ENCODE measurements around the gene ZNF438.
"Not testable (repeated sequence)": the region's sequence is repeated elsewhere in the genome, so short reads cannot be mapped to it uniquely, and the experiment has no call there.

Gene ZNF438, protein sequence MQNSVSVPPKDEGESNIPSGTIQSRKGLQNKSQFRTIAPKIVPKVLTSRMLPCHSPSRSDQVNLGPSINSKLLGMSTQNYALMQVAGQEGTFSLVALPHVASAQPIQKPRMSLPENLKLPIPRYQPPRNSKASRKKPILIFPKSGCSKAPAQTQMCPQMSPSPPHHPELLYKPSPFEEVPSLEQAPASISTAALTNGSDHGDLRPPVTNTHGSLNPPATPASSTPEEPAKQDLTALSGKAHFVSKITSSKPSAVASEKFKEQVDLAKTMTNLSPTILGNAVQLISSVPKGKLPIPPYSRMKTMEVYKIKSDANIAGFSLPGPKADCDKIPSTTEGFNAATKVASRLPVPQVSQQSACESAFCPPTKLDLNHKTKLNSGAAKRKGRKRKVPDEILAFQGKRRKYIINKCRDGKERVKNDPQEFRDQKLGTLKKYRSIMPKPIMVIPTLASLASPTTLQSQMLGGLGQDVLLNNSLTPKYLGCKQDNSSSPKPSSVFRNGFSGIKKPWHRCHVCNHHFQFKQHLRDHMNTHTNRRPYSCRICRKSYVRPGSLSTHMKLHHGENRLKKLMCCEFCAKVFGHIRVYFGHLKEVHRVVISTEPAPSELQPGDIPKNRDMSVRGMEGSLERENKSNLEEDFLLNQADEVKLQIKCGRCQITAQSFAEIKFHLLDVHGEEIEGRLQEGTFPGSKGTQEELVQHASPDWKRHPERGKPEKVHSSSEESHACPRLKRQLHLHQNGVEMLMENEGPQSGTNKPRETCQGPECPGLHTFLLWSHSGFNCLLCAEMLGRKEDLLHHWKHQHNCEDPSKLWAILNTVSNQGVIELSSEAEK

DNA sequence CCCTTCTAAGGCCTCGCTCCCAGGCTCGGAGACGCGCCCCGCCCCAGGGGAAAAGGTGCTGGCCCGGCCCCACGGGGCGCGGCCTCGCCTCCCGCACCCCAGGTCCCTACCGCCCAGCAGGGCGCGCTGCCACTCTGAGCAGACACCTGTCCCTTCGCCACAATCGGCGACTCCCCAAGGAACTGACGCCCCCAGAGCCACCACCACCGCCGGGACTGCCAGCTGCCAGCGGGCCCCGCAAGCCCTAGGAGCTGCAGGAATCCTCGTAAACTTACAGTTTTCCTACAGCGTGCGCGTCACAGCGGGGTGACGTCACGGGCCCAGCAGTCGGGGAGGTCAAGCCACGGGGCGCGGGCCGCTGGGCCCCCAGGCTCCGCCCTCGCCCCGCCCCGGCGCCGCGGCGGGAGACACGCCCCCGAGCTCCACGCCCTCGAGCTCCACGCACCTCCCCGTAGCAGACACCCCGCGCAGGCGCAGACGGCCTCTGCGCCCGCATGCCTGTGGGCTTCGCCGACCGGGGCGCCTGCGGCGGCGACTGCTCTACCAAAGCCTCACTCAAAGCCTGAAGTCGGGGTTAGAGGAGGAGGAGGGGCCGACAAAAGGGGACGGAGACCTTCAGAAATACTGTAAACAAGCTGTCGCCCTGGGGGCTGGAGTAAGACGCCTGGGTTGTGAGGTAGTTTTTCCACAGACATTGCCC lies at the start of gene ZNF438:
TSS of gene ZNF438 (minus strand) at position 308 of the 700 bp plus-strand sequence. CDS start 154,831 bp downstream, outside the sequence.
- DNase-seq = peak; percentile 95 to 98

DNA sequence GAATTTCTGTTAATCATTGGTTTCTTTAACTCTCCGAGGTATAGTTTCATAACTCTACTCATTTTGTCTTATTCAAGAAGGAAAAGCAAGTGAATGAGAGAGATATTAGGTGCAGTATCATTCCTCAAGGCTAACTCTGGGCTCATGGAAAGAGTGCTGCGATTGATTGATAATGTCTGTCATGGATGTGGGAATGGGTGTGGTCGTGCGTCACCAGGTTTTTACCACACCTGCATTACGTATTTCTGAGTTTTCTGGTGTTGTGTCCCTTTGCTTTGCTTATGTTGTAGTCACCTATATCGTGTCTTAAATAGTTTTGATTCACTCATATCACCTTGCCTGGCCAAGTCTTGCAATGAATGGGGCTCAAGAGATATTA lies 44.9 kb upstream of the ZNF438 start:
- DNase-seq = no peak

DNA sequence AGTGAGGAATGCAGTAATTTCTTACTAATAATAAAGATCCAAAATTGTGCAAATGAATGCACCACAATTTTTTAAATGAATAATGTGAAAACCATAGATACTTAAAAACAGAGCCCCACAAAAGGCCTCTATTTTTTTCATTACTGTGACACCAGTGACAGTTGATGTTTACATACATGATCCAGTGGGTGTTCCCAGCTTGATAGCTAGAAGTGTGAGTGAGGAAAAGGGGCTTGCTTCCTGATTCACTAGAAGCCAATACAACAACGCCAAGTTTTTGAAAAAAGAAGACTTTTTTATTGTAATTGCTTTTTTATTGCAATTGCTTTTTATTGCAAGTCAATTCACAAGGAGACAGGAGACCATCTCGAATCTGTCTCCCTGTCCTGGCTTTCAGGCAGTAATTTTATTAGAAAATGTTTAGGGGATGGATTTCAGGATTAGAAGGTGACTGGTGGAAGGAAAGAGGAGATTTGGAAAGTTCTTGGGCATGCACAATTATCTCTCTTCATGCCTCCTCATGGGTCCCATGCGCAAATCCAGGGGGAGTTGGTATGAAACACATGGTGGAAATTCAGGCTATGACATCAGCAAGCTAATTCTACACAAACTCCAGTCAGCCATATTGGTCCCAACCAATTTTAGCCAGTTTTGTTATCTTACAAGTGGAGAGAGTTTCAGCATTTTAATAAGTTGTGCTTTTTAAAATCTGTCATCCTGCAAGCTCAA lies 44.4 kb upstream of the ZNF438 start:
- DNase-seq = no peak

DNA sequence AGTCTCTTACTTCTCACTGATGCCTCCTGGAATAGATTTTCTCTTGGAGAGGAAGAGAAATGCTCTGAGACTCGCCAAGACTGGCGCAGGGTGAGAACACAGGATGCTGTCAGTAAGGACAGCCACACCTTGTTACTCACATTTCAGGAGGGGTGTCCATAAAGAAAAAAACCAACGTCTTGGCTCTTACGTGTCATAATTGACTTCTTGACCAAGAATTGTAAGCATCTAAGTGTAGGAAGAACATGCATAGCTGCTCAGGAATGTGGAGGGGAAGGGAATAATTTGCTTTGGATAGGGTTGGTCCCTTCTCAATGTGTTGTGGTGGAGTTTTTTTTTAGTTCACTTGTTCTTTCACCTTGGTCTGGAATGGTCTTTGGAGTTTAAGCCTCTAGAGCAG lies 43.8 kb upstream of the ZNF438 start:
- no peak for DNase-seq

DNA sequence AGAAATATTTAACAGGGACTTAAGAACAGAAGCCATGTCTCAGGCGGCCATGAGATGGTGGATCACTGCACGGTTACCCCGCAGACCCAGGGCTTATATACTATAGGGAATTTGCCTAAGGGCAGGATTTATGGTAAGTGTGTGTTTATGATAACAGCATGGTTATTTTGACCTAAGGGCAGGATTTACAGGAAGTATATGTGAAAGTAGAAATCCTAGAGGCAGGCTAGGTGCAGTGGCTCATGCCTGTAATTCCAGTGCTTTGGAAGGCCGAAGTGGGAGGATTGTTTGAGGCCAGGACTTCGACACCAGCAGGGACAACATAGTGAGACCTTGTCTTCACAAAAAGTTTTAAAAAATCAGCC lies 43.0 kb upstream of the ZNF438 start:
- DNase-seq = no peak

DNA sequence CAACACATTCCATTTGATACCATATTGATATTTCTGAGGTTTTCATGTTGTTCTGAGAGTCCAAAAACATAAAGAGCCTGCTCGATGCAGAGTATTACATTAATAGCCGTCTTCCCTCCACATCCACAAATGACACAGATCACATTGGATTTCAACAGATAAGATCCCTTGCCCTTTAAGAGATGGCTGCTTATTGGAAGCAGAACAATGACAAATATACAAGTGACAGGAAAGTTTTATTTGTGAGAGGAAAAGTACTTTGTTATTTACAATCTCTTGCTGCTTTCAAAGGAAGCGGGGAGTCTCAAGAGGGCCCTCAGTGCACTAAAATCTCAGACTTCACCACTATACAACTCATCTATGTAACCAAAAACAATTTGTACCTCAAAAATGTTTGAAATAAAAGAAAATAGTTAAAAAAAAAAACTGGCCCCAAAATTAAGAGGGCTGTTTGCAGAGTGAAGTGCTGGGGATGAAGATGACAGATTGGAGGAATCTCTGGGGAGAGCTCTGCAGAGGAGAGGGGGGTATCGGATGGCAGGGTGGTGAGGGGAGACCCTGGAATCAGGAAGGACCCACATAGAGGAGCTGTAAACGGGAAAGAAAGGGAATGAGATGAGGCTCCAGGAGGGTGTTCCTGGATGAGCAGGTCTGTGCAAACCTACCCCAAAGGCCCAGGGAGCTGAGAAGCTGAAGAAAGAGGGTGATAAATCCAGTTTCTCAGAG lies 42.5 kb upstream of the ZNF438 start:
- DNase-seq = no peak

DNA sequence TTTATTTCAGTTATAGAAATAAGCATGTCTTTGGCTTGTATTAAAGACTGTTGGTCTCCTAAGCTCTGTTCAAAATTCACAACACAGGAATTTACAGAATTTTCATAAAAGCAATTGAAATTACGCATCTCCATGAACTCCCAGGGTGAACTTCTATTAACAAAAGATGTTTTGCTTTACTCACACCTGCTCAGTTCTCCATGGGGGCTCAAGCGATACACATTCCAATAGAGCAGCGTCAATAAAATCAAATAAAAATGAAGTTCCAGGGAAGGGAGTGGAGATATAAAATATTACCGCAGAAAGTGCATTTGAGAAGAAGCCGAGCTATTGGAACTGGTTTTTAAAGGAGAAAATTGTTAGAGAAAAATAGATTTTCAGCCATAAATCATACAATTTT lies 41.5 kb upstream of the ZNF438 start:
- DNase-seq = no peak

DNA sequence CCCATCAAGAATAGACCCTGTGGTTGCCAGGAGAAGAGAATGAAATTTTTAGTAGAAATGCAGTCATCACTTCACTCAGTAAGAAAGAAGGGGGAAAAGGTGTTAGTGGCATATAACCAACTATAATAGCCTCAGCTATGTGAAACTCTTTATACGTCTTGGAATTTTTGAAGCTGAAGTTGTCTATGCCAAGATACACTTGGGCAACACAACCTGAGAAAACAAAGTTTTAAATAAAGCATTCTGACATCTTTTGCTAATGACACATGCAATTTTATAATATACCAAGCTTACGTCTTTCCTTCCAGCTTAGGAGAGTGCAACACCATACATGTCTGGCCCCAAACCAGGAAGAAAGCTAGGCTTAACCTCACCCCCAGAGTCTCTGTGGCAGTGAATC lies 40.8 kb upstream of the ZNF438 start:
- no peak for DNase-seq

DNA sequence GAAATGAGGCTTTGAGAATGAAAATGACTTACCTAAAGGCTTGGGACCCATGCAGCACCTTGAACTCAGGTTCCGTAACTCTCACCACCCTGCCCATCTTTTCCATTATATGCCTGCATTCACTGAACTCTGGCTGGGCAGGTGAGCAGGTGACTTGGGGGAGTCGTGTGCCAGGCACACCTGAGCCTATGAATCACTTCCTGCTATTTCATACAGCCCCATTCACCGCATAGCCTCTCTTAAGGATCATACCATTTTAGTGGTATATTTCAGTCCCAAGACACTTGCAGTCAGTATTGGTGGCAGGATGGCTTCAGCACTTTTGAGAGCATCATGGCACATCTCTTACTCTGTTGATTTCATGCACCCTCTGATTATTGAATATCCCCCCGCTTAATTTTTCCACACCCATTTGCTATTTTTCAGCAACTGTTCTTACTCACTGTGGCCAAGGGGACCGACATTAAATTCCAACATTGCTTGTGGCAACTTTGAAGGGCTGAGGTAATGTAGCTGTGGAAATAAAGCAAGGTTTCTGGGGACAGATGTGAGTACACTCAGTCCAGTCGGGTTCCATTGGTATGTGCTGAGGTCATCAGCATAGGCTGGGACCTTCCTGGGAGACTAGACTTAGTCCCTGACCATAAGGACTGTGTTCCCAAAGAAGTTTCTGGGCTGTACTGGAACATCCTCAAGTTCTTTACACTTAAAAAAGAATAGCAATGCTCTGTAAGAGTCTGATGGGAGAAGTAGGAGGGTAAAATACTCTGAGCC lies 39.8 kb upstream of the ZNF438 start:
- no peak for DNase-seq

DNA sequence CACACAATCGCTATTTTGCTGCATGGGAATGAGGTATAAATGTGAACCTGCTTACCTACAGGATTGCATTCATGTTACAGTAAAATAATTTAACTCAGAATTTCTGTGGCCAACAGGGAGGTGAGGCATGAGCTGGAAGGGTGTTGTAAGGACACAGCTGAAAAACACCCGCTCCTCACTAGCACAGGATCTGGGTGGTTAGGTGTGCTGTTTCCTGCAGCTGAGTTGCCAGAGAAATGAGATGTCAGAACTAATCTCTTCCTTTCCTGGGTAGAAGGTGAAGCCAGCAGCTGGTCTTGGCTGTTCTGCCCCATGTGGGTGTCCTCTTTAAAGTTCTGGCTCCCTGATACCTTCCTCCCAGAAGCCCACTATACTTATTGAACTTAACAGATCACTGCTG lies 39.0 kb upstream of the ZNF438 start:
- no peak for DNase-seq

DNA sequence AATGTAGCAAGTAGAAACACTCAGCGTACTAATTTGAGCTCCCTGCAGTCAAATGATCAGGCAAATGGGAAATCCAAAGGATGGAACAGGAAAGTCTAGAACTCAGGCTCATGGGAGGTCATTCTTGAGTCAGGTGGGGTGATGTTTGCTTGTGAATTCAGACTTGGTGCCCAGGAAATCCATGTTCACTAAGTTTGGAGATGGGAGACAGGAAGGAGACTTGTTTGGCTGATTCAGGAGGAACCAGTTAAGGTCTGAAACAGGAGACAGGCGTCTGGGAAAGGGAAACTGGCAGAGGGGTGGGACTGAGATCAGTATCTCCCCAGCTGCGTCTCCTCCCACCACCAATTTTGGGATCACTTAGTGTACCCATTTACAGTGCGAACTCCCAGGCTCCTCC lies 38.4 kb upstream of the ZNF438 start:
- DNase-seq = no peak

DNA sequence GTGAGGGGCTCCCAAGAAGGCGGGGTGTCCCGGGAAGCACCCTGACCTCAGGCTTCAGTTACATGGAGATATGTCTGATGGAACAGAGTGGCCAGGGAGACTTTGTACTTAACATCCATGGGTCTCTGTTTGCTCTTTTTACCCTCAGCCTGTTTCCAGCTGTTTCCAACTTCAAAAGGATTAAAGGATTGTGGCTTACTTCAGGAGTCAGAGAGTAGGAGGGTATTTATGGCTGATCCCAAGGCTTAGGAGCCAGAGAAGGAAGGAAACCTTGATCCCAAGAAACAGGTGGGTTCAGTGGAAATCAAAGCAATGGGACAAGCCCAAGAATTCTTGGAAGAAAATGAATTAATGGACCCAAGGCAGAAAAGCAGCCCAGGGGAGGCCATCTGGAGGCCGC lies 37.7 kb upstream of the ZNF438 start:
- DNase-seq = no peak

DNA sequence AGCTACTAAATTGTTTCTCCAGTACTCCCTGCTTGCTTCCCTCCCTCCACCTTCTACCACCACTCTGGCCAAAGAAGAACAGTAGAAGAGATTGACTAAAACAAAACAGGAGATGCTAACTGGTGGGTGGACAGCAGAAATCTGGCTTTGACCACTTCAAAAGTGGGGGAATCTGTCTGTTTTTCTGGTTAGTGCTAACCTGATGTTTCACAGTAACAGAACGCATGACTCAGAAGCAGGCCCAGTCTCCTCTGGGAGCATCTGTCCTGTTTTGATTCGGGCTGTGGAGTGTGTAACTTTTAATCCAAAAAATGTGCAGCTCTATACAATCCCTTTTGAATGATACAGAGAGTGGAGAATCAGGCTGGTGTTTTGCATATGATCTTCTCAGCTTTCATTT lies 32.7 kb upstream of the ZNF438 start:
- no peak for DNase-seq

DNA sequence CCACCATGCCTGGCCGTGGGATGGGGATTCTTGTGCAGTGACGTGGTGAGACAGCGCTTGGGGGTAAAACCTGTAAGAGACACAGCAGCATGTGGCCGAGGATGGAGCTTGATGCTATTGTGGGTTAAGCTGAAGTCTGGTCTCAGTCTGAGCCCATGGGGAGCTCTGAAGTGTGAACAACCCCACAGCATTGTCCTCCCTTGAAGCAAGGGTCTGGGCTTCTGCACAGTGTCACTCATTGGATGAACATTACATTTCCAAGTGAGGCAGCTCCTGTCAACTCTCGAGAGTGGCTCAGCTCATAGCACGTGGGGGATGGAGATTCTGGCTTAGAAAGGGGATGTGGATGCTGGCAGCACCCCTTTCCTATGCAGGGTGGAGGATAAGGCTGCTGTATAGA lies 32.2 kb upstream of the ZNF438 start:
- DNase-seq = no peak

DNA sequence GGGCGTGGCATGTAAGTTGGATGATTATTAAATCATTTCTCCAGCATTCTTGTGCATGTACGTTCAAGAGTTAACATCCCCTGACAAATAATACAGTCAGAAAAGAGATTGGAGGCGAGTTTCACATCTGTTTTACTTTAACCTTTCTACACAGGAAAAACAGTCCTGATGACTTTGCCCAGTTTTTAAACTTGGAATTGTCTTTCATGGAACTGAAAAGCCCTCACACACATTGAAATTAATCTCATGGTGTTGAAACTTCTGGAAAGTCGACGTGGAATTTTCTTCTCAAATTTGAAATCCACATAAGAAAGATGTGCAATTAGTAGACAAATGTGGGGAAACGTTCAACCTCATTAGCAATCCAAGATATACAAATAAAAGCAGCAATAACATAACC lies 31.2 kb upstream of the ZNF438 start:
- DNase-seq = no peak

DNA sequence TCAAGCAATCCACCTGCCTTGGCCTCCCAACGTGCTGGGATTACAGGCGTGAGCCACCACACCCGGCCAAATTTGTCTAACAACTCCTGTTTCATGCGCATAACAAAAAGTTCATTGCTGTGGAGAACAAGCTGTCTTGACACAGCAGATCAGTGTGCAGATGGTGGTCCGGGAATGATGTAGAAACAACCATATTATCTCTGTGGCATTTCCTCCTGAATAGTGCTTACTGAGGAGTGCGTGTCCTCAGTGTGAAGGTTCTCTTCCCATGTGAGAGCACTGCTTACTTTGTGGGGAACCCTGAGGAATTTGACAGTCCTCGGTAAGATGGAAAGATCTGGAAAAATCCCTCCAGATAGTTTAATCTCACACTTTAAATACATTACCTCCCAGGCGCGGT lies 30.3 kb upstream of the ZNF438 start:
- no peak for DNase-seq

DNA sequence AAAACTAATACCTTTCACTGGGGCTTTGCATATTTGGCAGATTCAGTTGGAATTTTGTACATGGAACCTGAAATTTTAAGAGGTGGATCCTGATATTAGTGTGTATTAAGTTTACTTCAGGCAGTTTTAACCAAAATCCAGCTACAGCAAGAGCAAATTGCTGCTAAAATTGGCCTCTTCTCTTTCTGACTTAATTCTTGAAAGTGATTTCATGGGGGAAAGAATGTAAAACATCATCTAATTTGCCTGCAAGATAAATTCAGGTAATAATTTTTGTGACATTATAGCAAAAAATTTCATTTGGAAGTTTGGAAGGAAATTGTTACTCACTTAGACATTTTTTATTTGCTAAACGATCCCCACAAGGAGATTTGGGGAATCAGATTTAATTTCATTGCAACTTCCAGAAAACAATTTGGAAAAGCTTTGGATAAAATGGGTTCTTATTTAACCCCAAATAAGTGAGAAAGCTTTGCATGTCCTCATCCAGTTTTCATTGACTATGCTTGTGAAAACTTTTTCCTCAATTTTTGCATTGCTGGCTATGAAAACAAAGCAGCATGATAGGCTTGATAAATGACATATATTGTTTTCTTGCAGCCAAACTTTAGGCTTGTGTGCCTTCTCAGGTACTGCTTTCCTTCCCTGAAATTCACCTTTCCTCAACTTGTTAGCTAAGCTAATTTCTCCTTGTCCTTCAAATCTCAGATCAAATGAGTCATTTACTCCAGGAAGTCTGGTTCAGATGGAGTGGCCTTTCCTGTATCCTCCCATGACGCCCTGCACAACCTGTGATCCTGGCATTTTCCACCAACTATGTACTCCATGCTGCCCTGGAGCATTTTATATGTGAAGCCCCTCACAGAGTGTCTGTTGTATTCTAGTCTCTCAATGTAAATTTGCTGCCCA lies 27.4 kb upstream of the ZNF438 start:
- DNase-seq = no peak

DNA sequence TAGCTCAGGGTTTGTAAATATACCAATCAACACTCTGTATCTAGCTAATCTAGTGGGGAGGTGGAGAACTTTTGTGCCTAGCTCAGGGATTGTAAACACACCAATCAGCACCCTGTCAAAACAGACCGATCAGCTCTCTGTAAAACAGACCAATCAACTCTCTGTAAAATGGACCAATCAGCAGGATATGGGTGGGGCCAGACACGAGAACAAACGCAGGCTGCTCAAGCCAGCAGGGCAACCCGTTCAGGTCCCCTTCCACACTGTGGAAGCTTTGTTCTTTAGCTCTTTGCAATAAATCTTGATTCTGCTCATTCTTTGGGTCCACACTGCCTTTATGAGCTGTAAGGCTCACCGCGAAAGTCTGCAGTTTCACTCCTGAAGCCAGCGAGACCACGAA lies 25.0 kb upstream of the ZNF438 start:
- DNase-seq = not testable (repeated sequence)

DNA sequence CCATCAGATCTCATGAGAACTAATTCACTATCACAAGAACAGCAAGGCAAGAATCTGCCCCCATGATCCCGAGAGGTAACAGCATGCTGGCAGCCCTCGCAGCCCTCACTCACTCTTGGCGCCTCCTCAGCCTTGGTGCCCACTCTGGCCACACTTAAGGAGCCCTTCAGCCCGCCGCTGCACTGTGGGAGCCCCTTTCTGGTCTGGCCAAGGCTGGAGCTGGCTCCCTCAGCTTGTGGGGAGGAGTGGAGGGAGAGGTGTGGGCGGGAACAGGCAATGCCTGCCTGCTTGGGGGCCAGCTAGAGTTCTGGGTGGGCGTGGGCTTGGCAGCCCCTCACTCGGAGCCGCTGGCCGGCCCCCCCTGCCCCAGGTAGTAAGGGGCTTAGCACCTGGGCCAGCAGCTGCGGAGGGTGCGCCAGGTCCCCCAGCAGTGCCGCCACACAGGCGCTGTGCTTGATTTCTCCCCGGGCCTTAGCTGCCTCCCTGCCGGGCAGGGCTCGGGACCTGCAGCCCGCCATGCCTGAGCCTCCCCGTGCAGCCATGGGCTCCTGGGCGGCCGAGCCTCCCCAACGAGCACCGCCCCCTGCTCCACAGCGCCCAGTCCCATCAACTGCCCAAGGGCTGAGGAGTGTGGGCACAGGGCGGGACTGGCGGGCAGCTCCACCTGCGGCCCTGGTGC lies 24.0 kb upstream of the ZNF438 start:
- no peak for DNase-seq

DNA sequence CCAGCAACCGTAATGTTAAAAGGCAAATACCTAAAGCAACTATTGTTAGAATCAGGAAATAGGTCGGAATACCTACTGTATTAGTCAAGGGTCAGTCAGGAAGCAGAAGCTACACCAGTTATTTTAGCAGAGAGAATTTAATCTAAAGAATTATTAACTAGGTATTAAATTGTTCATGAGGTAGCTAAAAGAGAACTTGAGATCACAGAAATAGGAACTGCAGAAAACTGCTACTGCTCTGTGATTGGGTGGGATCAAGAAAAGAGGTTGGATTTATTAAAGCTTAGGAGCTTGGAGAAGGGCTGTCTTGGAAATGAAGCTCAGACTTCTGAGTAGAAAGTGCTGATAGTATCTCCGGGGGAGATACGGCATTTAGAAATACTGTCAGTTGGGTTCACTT lies 20.0 kb upstream of the ZNF438 start:
- no peak for DNase-seq

All from activated T-cell treated with anti-CD3 and anti-CD28 coated beads, Interleukin-2, amount 50 U/mL, for 48 hours (primary cell).